ENCODE results near the gene ABHD6.
"Not testable (repeated sequence)": the region's sequence is repeated elsewhere in the genome, so short reads cannot be mapped to it uniquely, and the experiment has no call there.

ABHD6 gene

DNA sequence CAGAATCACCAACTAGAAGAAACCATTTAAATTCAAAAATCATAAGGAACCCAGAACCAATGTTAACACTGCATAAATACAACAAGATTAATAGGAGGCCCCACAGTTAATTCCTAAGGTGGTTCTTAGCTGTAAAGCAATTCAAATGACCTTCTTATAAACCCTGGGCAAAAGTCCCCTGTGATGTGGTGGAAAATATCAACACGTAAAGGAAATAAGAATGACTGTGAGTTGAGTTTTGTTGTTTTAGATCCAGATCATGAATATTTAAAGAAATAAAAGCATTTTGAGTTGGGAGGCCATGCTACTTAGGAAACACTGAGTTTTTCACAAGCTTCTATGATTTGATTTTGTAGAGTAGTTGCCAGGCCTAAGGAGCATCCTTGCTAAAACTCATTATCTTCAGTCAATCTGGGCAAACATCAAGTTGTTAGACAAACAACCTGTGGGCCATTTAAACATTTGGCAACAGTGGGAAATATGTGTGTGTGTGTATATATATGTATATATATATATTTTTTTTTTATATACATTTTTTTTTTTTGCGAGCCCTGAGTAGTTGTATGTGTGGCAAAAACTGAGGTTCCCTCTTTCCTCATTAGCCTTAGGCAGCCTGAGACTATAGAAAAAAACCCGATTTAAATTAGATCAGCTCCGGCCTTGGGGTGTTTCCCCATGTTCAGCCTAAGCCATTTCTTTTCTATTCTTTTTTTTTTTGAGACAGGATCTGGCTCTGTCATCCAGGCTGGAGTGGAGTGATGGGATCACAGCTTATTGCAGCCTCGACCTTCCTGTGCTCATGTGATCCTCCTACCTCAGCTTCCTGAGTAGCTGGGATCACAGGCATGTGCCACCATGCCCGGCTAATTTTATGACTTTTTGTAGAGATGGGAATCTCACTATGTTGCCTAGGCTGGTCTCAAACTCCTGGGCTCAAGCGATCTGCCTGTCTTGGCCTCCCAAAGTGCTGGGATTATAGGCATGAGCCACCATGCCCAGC lies 87.1 kb downstream of the ABHD6 start:
- no peak for DNase-seq

DNA sequence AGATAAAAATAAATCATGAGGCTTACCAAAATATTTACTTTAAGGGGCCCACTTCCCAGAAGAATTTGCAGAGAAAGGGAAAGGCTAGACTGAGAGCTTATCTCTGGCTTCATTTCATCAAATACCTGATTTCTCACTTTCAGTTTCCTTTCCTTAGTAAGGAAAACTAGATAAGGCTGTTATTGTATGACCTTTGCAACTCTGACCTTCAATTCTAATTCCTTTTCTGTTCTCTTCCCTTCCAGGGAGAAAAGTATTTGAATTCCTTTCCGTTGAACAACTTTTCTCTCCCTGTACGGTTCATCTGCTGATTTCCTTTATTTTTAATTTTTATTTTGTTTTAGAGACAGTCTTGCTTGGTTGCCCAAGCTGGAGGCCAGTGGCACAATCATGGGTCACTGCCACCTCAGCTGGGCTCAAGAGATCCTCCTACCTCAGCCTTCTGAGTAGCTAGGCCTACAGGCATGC lies 88.0 kb downstream of the ABHD6 start:
- DNase-seq: no peak

DNA sequence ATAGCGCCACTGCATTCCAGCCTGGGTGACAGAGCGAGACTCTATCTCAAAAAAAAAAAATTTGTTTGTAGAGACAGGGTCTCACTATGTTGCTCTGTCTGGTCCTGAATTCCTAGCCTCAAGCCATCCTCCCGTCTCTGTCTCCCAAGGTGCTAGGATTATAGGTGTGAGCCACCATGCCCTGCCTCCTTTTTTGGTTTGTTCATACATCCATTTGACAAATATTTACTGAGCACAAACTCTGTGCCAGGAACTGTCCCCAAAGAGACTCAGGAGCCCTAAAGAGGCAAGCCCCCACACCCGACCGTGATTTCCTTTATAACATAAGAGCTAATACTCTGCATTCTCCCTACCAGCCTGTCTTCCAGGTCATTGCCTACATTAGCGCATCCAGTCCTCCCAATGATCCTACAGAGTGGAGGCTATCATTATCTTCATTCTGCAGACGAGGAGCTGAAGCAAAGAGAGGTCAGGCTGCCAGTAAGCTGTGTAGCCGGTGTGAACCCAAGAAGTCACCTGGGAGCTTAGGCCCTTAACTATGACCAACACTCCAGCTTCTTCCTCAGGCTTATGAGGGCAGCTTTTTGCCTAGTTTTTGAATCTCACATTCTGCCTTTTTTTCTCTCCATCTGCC lies 88.8 kb downstream of the ABHD6 start:
- no peak for DNase-seq

DNA sequence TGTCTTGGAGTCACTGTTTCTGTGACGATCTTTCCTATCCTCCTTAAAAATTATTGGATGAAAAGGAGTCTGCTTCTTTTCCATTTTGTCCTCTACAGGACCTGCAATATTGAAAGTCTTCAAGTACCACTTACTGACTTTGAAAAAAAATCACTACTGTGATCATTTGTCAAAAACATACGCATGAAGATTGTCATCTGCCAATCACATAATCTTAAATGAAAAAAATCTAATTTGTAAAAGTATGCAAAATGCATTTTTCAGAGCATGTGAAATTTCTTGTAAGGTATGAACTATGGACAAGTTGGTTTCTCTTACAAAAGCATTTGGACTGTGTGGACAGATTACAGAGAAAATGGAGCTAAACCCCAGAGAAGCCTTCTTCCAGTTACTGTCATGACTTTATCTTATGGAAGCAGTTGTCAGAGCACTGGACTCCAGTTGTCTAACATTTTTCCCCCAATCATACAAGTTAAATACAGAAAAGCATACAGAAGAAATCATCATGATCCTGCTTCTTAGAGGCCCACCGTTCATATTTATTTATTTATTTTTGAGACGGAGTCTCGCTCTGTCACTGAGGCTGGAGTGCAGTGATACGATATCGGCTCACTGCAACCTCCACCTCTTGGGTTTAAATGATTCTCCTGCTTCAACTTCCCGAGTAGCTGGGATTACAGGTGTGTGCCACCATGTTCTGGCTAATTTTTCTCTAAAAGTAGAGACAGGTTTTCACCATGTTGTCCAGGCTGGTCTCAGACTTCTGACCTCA lies 91.7 kb downstream of the ABHD6 start:
- DNase-seq: no peak

DNA sequence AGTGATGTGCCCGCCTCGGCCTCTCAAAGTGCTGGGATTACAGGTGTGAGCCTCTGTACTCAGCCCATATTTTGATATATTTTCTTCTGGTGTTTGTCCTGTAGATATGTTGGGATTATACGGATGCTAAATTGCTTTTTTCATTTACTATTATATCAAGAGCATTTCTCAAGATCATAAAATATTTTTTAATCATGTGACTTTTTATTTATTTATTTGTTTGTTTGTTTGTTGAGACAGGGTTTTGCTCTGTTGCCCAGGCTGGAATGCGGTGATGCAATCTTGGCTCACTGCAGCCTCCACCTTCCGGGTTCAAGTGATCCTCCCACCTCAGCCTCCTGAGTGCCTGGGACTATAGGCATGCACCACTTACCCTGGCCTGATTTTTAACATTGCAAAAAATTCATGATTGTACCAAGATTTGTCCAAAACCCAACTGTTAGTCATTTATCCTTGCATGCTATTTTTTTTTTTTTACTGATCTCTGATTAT lies 92.4 kb downstream of the ABHD6 start:
- no peak for DNase-seq

DNA sequence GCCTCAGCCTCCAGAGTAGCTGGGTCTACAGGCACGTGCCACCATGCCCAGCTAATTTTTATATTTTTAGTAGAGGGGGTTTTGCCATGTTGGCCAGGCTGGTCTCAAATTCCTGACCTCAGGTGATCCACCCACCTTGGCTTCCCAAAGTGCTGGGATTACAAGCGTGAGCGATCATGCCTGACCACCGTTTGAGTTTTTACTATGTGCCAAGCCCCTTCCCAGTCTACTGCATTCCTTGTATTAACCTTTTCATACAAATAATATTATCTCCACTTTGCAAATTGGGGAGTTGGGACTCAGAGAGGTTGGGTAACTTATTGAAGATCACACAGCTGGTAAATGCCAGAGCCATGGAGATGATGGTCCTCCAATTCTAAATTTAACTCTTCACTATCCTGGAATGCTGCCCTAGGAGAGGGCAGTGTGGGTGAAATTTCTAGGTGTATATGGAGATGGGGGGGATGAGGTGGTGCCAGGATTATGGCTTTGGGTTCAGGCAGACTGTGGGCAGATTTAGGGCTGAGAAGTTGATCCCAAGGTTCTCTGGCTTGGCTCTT lies 94.1 kb downstream of the ABHD6 start:
- DNase-seq: no peak

DNA sequence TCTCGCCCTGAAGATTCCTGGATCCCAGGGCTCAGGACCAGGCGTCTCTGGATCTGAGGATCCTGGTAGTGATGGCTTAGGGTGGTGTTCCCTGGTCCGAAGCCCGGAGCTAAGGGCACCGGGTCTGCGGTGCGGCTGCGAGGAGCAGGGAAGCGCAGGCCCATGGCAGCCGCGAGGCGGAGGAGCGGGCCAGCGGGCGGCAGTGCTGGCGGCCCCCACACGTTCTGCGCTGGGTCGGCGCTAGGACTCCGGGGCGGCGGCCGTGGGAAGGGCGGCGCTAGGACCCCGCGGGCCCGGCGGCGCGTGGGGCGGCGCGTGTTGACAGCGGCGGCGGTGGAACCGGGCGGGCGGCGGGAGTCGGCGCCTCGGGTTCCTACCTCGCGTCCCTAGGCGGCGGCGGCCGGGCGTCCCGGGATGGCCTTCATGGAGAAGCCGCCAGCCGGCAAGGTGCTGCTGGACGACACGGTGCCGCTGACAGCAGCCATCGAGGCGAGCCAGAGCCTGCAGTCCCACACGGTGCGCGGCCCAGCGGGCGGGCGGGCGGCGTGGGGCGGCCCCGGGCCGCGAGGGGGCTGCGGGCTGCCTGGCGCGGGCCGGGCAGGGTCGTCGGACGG lies 95.1 kb downstream of the ABHD6 start, which contains the start of gene PXK:
Gene PXK, plus strand, starts transcription at position 318 of the 614 bp plus-strand sequence. Its CDS starts 97 bp downstream, at position 415.
- DNase-seq: peak; percentile 73

DNA sequence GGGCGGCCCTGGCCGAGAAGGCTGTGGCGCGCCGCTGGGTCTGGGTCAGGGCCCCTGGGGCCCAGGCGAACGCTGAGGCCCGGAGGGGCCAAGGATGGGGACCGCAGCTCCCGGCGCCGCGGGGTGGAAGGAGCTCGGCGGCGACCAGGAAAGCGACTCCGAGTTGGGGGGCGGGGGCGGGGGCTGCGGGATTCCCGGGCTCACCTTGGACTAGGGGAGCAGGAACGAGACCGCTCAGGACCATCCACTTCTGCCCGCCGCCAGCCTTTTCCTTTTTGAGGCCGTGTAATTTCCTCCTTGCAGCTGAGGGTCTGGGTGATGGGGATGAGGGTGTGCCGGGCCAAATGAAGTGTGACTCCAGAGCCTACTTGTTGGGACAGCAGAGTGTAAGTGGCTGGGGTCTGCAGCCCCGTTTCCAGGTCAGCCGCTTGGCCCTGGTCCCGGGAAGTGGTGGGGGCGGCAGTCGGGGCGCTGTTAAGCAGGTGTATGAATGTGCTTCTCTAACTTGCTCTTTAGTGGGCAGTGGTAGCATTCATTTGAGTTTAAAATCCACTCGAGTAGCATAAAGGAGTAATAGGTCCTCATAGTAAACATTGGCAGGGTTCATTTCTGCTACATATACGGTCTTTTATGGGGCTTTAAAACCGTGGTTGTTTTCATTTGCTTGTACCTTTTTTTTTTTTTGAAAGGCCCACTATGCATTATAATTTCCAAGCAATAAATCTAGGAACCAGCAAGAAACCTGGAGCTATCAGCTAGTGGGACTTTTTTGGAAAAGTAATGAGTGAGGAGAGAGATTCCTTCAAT lies 95.8 kb downstream of the ABHD6 start:
- DNase-seq: no peak

DNA sequence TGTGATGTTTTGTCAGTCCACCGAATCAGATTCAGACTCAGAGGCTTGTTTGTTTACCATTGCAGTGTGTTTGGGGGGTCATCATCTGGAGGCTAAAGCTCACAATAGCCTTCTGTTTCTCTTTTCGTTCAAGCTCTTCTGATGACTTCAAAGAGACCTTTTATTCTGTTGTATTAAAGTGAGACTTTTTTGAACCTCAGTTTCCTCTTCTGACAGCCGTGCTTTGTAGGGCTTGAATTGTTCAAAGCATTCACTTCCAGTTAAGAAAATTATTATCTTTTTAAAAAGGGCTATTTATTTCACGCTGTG lies 96.4 kb downstream of the ABHD6 start:
- DNase-seq: no peak

DNA sequence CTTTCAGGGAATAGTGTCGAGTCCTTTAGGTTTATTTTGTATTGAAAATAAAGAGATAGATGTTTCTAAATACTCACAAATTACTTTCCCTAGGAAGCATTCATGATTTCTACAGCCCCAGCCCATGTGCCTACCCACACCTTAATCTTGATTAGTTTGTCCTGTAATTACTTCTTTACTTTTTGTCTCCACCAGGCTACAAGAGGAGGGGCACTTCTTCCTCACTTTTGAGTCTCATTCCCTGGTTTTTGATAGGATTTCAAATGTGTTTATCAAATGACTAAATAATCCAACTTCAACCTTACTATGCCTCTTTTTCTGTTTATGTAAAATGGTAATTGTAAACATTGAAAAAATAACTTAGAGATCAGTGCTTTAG lies 96.9 kb downstream of the ABHD6 start:
- DNase-seq: no peak

DNA sequence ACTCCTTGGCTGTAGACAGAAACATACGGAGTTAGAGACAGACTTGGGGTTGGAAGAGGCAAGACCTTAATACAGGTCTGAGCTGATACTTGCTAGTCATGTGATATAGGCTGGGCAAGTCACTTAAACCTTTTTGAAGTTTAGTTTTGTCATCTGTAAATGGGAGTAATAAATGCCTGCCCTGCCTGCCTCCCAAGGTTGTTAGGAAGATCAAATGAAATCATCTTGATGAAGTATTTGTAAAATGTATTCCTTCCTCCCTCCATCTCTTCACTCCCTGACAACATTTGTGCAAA lies 98.0 kb downstream of the ABHD6 start:
- DNase-seq: no peak

DNA sequence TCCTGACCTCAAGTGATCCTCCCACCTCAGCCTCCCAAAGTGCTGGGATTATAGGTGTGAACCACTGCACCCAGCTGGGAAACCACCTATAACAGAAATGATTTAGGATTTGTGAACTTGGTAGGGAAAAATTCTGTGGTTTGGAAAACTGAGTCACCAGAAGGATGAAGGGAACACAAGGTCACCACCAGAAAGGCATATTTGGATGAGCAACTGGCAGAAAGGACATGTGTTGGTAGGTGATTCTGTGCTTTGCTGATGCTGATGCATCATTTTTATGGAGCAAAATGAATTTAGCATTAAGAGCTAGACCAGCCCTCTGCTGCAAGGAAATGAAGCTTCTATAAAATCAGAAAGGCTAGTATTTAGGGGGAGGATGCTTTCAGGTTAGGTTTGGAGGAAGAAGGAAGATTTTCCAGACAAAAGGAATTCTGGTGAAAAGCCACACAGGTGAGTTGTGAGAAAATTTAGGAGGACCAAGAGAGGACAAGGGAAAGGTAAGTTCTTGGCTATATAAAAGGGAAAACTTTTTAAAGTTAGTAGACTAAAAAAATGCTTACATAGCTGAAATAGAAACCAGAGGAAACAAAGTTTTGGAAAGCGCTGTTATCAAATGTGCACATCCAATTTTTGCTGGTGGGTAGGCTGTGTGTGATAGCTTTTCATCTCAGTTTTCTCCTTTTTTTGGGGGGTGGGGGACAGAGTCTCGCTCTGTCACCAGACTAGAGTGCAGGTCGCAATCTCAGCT lies 98.7 kb downstream of the ABHD6 start:
- DNase-seq: no peak

DNA sequence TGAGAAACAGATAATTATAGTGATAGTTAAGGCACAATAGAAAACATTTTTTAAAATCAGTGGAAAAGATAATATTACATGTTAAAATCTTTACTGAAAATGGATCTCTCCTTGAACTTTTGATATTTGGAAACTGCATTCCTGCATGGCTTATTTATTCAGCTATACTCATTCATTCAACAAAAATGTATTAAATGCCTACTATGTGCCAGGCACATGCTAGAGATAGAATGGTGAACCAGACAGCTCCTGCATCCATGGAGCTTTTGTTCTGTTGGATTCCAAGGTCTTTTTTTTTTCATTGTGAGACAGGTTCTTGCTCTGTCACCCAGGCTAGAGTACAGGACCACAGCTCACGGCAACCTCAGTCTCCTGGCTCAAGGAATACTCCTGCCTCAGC lies 99.6 kb downstream of the ABHD6 start:
- no peak for DNase-seq

DNA sequence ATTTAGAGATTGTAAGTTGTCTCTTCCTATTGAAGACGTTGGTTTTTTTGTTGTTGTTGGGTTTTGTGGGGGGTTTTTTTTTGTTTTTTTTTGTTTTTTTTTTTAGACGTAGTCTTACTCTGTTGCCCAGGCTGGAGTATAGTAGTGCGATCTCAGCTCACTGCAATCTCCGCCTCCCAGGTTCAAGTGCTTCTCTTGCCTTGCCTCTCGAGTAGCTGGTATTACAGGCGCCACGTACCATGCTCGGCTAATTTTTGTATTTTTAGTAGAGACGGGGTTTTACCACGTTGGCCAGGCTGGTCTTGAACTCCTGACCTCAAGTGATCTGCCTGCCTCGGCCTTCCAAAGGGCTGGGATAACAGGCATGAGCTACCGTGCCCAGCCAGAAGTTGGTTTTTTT lies 101.6 kb downstream of the ABHD6 start:
- not testable (repeated sequence) for DNase-seq

DNA sequence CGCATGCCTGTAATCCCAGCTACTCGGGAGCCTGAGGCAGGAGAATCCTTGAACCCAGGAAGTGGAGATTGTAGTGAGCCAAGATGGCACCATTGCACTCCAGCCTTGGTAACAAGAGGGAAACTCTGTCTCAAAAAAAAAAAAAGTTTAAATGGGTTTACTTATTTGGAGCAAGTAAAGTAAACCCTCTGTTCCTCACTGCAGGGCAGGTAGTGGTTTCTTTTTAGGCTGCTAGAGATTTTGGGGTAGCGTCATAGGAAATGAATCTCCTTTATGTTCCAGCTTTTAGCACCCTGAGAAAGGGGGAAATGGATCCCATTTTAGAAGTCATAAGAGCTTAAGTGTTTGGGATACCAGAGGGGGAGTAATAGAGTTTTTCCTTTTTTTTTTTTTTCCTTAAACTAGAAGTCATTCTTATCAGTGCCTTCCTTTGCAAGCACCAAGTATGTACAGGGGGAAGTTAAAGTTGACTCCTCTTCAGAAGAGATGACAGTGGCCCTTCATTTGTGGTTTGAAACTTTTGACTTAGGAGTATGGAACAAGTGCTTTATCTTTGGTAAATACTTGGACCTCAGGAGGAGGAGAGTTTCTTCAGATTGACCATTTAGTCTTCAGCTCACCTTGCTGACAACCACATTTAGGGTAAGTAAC lies 103.1 kb downstream of the ABHD6 start:
- no peak for DNase-seq

DNA sequence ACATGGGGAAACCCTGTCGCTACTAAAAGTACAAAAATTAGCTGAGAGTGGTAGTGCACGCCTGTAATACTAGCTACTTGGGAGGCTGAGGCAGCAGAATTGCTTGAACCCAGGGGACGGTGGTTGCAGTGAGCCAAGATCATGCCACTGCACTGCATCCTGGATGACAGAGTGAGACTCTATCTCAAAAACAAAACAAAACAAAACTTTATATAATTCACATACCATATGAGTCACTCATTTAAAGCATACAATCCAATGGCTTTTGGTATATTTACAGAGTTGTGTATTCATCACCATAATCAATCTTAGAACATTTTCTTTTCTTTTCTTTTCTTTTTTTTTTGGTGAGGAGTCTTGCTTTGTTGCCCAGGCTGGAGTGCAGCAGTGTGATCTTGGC lies 103.8 kb downstream of the ABHD6 start:
- DNase-seq: no peak

DNA sequence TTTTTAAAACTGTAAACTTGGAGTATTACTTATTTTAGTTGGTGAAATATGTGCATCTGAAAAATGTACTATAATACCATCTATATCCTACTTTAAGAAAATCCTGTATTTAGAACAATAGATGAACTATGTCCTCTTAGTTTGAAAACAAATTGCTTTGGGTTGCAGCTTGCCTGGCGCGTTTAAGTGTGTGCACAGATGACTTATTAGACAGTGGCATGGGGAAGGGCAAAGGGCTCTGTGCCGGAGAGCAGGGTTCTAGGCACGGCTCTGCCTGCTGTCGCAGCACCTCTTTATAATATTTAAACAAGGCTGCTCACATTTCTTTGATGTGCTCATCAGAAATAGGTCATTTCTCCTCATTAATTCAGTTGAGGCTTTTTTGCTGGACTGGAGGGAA lies 105.1 kb downstream of the ABHD6 start:
- no peak for DNase-seq

Measured in effector CD4-positive, alpha-beta T cell (primary cell).